K562 (cell line): ENCODE results near the gene TOX2. TPM values are rescaled to one million over a fixed set of nuclear protein-coding genes. Genes with fewer than 3 reads are reported as not detected.

Source experiments
- ATAC-seq: fragments of 200-7000 bp; cut with Tn5 transposase; 3 replicates; pipeline ENCODE4 v1.9.1; 2020; ENCODE audit warnings: moderate library complexity
- BruUV-seq: library from RNA; stranded (reverse); fragments of 400-500 nt; replicated peaks from 2 replicates; lab custom pipeline; 2021; lab: Mats Ljungman, UMichigan
- CTCF ChIA-PET: fragments of 300-600 bp; formaldehyde crosslinking; extraction: SDS; loops from one replicate; lab custom pipeline; 2021; ENCODE audit warnings: low intra/inter-chr PET ratio; lab: Yijun Ruan, JAX
- POLR2A ChIA-PET: fragments of 300-600, 350-650 bp; sonication (Branson Sonifier 250); formaldehyde crosslinking; extraction: SDS; loops from one replicate; lab custom pipeline; 2021; ENCODE audit warnings: antibody characterized with exemption, inconsistent platforms; lab: Yijun Ruan, JAX
- DNase-seq, 4 experiments: peaks; one replicate each; pipeline versions ENCODE4 v3.0.0 to v3.0.0-alpha.2; 2011 to 2018; ENCODE audit warnings: low spot score in 3 of 4, mixed read lengths in 3 of 4; ENCODE audit errors: extremely low read depth in 1 of 4
- FAIRE-seq: peaks from 2 replicates; lab custom pipeline; 2011; peaks lifted over from hg19 to GRCh38; lab: Jason Lieb, UNC
- H2AFZ ChIP-seq: 2 replicates; pipeline ENCODE4 v1.6.0; 2011; ENCODE audit warnings: low read depth, low read length, control low read depth, inconsistent platforms
- H3K27ac ChIP-seq: fragments of 200-600 bp; 3 replicates; pipeline ENCODE4 v1.8.0; 2011; ENCODE audit warnings: low read depth, mild to moderate bottlenecking, control low read depth, inconsistent platforms, low read length, moderate library complexity, mixed read lengths; ENCODE audit errors: extremely low read depth
- H3K27me3 ChIP-seq, 2 experiments: fragments of 300-600 bp in 1 of 2; 2 replicates in 1 of 2; 3 replicates in 1 of 2; pipeline versions ENCODE4 v1.6.0 to v1.8.0; 2011; ENCODE audit warnings: inconsistent platforms in 2 of 2, low read length in 2 of 2, mild to moderate bottlenecking in 1 of 2, mixed read lengths in 1 of 2, moderate library complexity in 1 of 2; ENCODE audit not compliant: control insufficient read depth in 2 of 2, insufficient read depth in 2 of 2
- H3K36me3 ChIP-seq: fragments of 300-600 bp; 3 replicates; pipeline ENCODE4 v1.8.0; 2011; ENCODE audit warnings: mild to moderate bottlenecking, low read length, inconsistent platforms; ENCODE audit not compliant: control insufficient read depth, insufficient read depth
- H3K4me1 ChIP-seq, 2 experiments: fragments of 200-600 bp in 1 of 2; replicated peaks in 1 of 2; 2 replicates in 1 of 2; 3 replicates in 1 of 2; pipeline versions ENCODE4 v1.5.1 to v1.8.0; 2011; ENCODE audit warnings: inconsistent platforms in 2 of 2, low read length in 2 of 2, mild to moderate bottlenecking in 1 of 2, mixed read lengths in 1 of 2, moderate library complexity in 1 of 2; ENCODE audit not compliant: control insufficient read depth in 2 of 2, insufficient read depth in 2 of 2
- H3K4me2 ChIP-seq: 2 replicates; pipeline ENCODE4 v1.6.1; 2011; ENCODE audit warnings: low read length, control low read depth, inconsistent platforms, mixed read lengths; ENCODE audit not compliant: insufficient read depth
- H3K4me3 ChIP-seq: fragments of 200-600 bp; sonication (generic), shearing (Covaris generic); 2 replicates; pipeline ENCODE4 v1.5.1; 2016; ENCODE audit warnings: control low read depth, inconsistent platforms
- H3K79me2 ChIP-seq: fragments of 200-600 bp; 3 replicates; pipeline ENCODE4 v1.8.0; 2011; ENCODE audit warnings: low read length, inconsistent platforms; ENCODE audit not compliant: control insufficient read depth, insufficient read depth
- H3K9ac ChIP-seq, 2 experiments: 2 replicates each; pipeline versions ENCODE4 v1.6.0 to v1.6.1; 2011; ENCODE audit warnings: low read depth in 2 of 2, low read length in 2 of 2, control low read depth in 1 of 2, inconsistent platforms in 1 of 2, mild to moderate bottlenecking in 1 of 2, mixed read lengths in 1 of 2; ENCODE audit not compliant: insufficient read depth in 1 of 2
- H3K9me1 ChIP-seq: one replicate; pipeline ENCODE4 v1.6.0; 2011; ENCODE audit warnings: inconsistent platforms, mild to moderate bottlenecking, low read length, moderate library complexity; ENCODE audit not compliant: control insufficient read depth, insufficient read depth
- H3K9me3 ChIP-seq: replicated peaks from 2 replicates; pipeline ENCODE4 v1.5.1; 2011; ENCODE audit warnings: low read depth, low read length, inconsistent platforms; ENCODE audit not compliant: control insufficient read depth, insufficient read depth
- H4K20me1 ChIP-seq: replicated peaks from 2 replicates; pipeline ENCODE4 v1.6.1; 2011; ENCODE audit warnings: low read length, inconsistent platforms, mixed read lengths; ENCODE audit not compliant: control insufficient read depth, insufficient read depth
- BCL6 ChIP-seq: fragments of 250-450 bp; sonication (Bioruptor Pico); IDR thresholded peaks from 2 replicates; pipeline ENCODE4 v1.4.0; 2020
- BRD9 ChIP-seq: fragments of 450-650 bp; IDR thresholded peaks from 2 replicates; pipeline ENCODE4 v1.6.1; 2018; ENCODE audit warnings: low read depth; ENCODE audit not compliant: partially characterized antibody
- BRF1 ChIP-seq: IDR thresholded peaks from 3 replicates; pipeline ENCODE4 v1.6.1; 2011; ENCODE audit warnings: borderline replicate concordance, mild to moderate bottlenecking; ENCODE audit not compliant: insufficient read length; ENCODE audit errors: extremely low read depth
- CBX2 ChIP-seq: fragments of 200-600 bp; sonication (generic); IDR thresholded peaks from one replicate; pipeline ENCODE4 v1.6.1; 2012; ENCODE audit warnings: mild to moderate bottlenecking, low read length, inconsistent platforms; ENCODE audit not compliant: insufficient read depth, poor library complexity, severe bottlenecking
- CEBPB ChIP-seq: fragments of 450-650 bp; IDR thresholded peaks from 2 replicates; pipeline ENCODE4 v1.6.1; 2016; ENCODE audit warnings: missing genetic modification characterization, missing compliant biosample characterization
- CTCF ChIP-seq, 3 experiments: IDR thresholded peaks in 2 of 3; conservative IDR thresholded peaks in 1 of 3; 2 replicates each; pipeline ENCODE4 v1.5.1; 2011 to 2012; ENCODE audit warnings: low read length in 3 of 3, mild to moderate bottlenecking in 3 of 3, control low read depth in 2 of 3, improper control_type of control experiment in 1 of 3, inconsistent platforms in 1 of 3, low read depth in 1 of 3, mixed read lengths in 1 of 3, moderate library complexity in 1 of 3; ENCODE audit not compliant: insufficient read depth in 2 of 3
- FOXA3 ChIP-seq, 2 experiments: fragments of 450-650 bp in 1 of 2; sonication (generic) in 1 of 2; formaldehyde crosslinking; IDR thresholded peaks in 1 of 2; conservative IDR thresholded peaks in 1 of 2; 2 replicates each; pipeline versions ENCODE4 v1.4.0 to v1.8.0; 2020 to 2022; ENCODE audit warnings: mild to moderate bottlenecking in 2 of 2, missing genetic modification reagents in 1 of 2
- KHSRP ChIP-seq: fragments of 450-650 bp; IDR thresholded peaks from 2 replicates; pipeline ENCODE4 v1.6.1; 2017
- PRMT5 ChIP-seq: sonication (generic); formaldehyde crosslinking; IDR thresholded peaks from 2 replicates; pipeline ENCODE4 v1.5.0; 2020; ENCODE audit warnings: missing genetic modification reagents
- SIX5 ChIP-seq, 2 experiments: IDR thresholded peaks; 2 replicates each; pipeline ENCODE4 v1.6.1; 2011; ENCODE audit warnings: low read length in 2 of 2, borderline replicate concordance in 1 of 2, low read depth in 1 of 2, mild to moderate bottlenecking in 1 of 2, moderate library complexity in 1 of 2; ENCODE audit not compliant: insufficient read depth in 1 of 2
- SLC30A9 ChIP-seq: fragments of 250-450 bp; sonication (Bioruptor Pico); IDR thresholded peaks from 2 replicates; pipeline ENCODE4 v1.8.0; 2022; ENCODE audit warnings: mild to moderate bottlenecking, moderate library complexity
- SMC3 ChIP-seq: conservative IDR thresholded peaks from 2 replicates; pipeline ENCODE4 v1.6.1; 2011; ENCODE audit warnings: low read depth, low read length, improper control_type of control experiment; ENCODE audit not compliant: insufficient read depth
- TARDBP ChIP-seq: fragments of 450-650 bp; IDR thresholded peaks from 2 replicates; pipeline ENCODE4 v1.6.1; 2016
- TCF7L2 ChIP-seq: fragments of 150-350 bp; IDR thresholded peaks from 2 replicates; pipeline ENCODE4 v1.6.1; 2016; ENCODE audit warnings: low read depth, mild to moderate bottlenecking, low read length, moderate library complexity
- TSHZ1 ChIP-seq: fragments of 250-450 bp; sonication (Bioruptor Pico); IDR thresholded peaks from 2 replicates; pipeline ENCODE4 v1.4.0; 2020; ENCODE audit warnings: mild to moderate bottlenecking, moderate library complexity
- ZC3H4 ChIP-seq: sonication (generic); formaldehyde crosslinking; IDR thresholded peaks from 2 replicates; pipeline ENCODE4 v1.9.0; 2021; ENCODE audit warnings: missing genetic modification reagents, borderline replicate concordance
- WGBS: fragments of 100-300 bp; shearing (Covaris generic); methylation state at CpG from one replicate; pipeline ENCODE4 v1.1.6; 2016; ENCODE audit warnings: low coverage, mixed read lengths; ENCODE audit not compliant: insufficient coverage; ENCODE audit errors: missing lambda C conversion rate; 5-methylcytosine and 5-hydroxymethylcytosine counted together
- in situ Hi-C: fragments of 300-500 bp; cut with MboI; formaldehyde crosslinking; loops from 4 replicates; pipeline ENCODE4 v1.15.0; 2018; ENCODE audit warnings: inconsistent platforms, mixed read lengths
- intact Hi-C: fragments of 100-400 bp; cut with micrococcal nuclease; formaldehyde crosslinking; loops from 2 replicates; pipeline ENCODE4 v1.14.2; 2022
- polyA plus RNA-seq, 8 experiments: library from polyadenylated mRNA; depleted of rRNA in 4 of 8; stranded (reverse) in 5 of 8; unstranded in 3 of 8; fragments of >200 nt; fragmentation: Nextera tagmentation in 2 of 8; fragmentation: Illumina TruSeq in 1 of 8; extraction: Ambion mirVana in 2 of 8; extraction: Trizol in 1 of 8; gene quantifications; 2 replicates each; pipeline versions ENCODE4 v1.2.1 to v1.2.3, GENCODE V29; 2011 to 2014; ENCODE audit warnings: inconsistent platforms in 1 of 8, missing spikeins in 1 of 8
- total RNA-seq, 7 experiments: library from RNA; depleted of rRNA in 6 of 7; stranded (reverse); fragments of >200 nt in 6 of 7; fragmentation: Illumina TruSeq in 2 of 7; extraction: Trizol in 2 of 7; gene quantifications; 2 replicates each; pipeline versions ENCODE4 v1.2.1 to v1.2.3, GENCODE V29; 2011 to 2021; ENCODE audit warnings: low replicate concordance in 1 of 7

Gene TOX2
- total and polyA plus RNA-seq, 9 of the 15 experiments (the other 6 are each of a cell fraction or from before 2014, with no cell fraction given): not detected

GRCh38 chr20:44071057-44071456 lies 156.4 kb downstream of the TOX2 start:
- Histone ChIP-seq H4K20me1 (no peaks in the 10 kb centered on the region; the same call in 1 of the 2 replicates), H3K9ac (no peak overlapping the region), H3K4me1 (no peaks in the 10 kb centered on the region), H3K9me1 (peaks cover 3% of the 10 kb centered on the region), H3K79me2 (no peaks in the 10 kb centered on the region), H3K4me3 (no peak overlapping the region), H3K27me3 (peaks cover 56 to 93% of the 10 kb centered on the region in 2 experiments), H3K4me2 (no peak overlapping the region), H3K9me3 (no peaks in the 10 kb centered on the region), H3K36me3 (no peaks in the 10 kb centered on the region), H2AFZ (no peak overlapping the region), H3K27ac (no peak overlapping the region)
- TF ChIP-seq CTCF (IDR thresholded peaks at IDR 0.05 in 2 of 3, conservative IDR thresholded peaks at IDR 0.05 in 1 of 3; ENCODE audit: insufficient read depth in 2 of 3, low read depth in 1 of 3, low read length in 3 of 3): no peak
- no peak for TF ChIP-seq BCL6 (CRISPR knock-in tag)
- TF ChIP-seq FOXA3 (CRISPR knock-in tag; conservative IDR thresholded peaks at IDR 0.05 in 1 of 2, IDR thresholded peaks at IDR 0.05 in 1 of 2): no peak
- TF ChIP-seq TCF7L2: no peak
- no peak for TF ChIP-seq ZC3H4 (CRISPR knock-in tag)
- no peak for TF ChIP-seq SLC30A9 (CRISPR knock-in tag)
- no peak for TF ChIP-seq SMC3
- TF ChIP-seq PRMT5 (CRISPR knock-in tag): no peak
- TF ChIP-seq SIX5 (IDR thresholded peaks at IDR 0.05; ENCODE audit: borderline replicate concordance in 1 of 2, insufficient read depth in 1 of 2, low read depth in 1 of 2, low read length in 2 of 2): no peak
- no peak for TF ChIP-seq BRD9
- no peak for TF ChIP-seq TSHZ1 (CRISPR knock-in tag)
- no peak for TF ChIP-seq TARDBP
- TF ChIP-seq BRF1: no peak
- TF ChIP-seq CBX2: no peak
- TF ChIP-seq KHSRP: no peak
- TF ChIP-seq CEBPB (tag): no peak
- in situ Hi-C loops (no loop called here), intact Hi-C loops (no loop called here)
- CTCF ChIA-PET: no interaction called here
- DNase-seq (no peak), FAIRE-seq (no peak), ATAC-seq (no peak)
- WGBS: 3% methylated on average over 8 of the region's 10 CpGs
- no TSS peak for BruUV-seq
- POLR2A ChIA-PET: interaction anchor here (0.7 kb wide), 1 partner anchor 353 kb away, joined by 3 read pairs; no protein-coding TSS in a partner anchor
